ENCODE measurements around the gene ELAPOR1. TPM values are rescaled to one million over a fixed set of nuclear protein-coding genes. Genes with fewer than 3 reads are reported as not detected.

The ELAPOR1 gene
- total and polyA plus RNA-seq, 2 experiments from 2014 or later, result 1.8 to 3.0 TPM

GRCh38 chr1:109148987-109149561 is 35.2 kb downstream of the ELAPOR1 start:
- 43% methylated on average over 10 of the region's 10 CpGs for WGBS (ENCODE audit: low lambda C conversion rate, missing lambda C conversion rate)
- Histone ChIP-seq H3K9me3 (ENCODE audit: low read depth) (no peaks in the 10 kb centered on the region), H3K36me3 (replicated peaks; ENCODE audit: insufficient read depth, low read depth) (no peaks in the 10 kb centered on the region), H4K20me1 (ENCODE audit: insufficient read depth, poor library complexity, severe bottlenecking) (no peaks in the 10 kb centered on the region), H3K4me1 (ENCODE audit: insufficient read depth) (peaks cover 7% of the 10 kb centered on the region), H3K4me3 (no peak overlapping the region), H3K27ac (peak overlapping the region; percentile 48), H3K9me2 (replicated peaks; ENCODE audit: insufficient read depth) (no peaks in the 10 kb centered on the region), H3K4me2 (peak overlapping the region; percentile 3), H3K27me3 (no peaks in the 10 kb centered on the region), H3K79me2 (no peaks in the 10 kb centered on the region), H2AFZ (no peak overlapping the region)
- peak; percentile 37 for DNase-seq (ENCODE audit: low spot score)
- TF ChIP-seq EZH2phosphoT487 (IDR thresholded peaks at IDR 0.05; ENCODE audit: low read depth, severe bottlenecking, unreplicated experiment) (no peak), EZH2 (IDR thresholded peaks at IDR 0.05; ENCODE audit: borderline replicate concordance) (no peak), CTCF (IDR thresholded peaks at IDR 0.05; ENCODE audit: poor library complexity) (no peak)

GRCh38 chr1:109149874-109150601 is 36.1 kb downstream of the ELAPOR1 start:
- H2AFZ ChIP-seq, result no peak overlapping the region
- H3K27me3 ChIP-seq, result no peaks in the 10 kb centered on the region
- H3K4me3 ChIP-seq, result no peak overlapping the region
- peak overlapping the region; percentile 48 for H3K27ac ChIP-seq
- peaks cover 7% of the 10 kb centered on the region for H3K4me1 ChIP-seq (ENCODE audit: insufficient read depth)
- no peaks in the 10 kb centered on the region for H3K9me2 ChIP-seq (replicated peaks; ENCODE audit: insufficient read depth)
- H3K9me3 ChIP-seq (ENCODE audit: low read depth), result no peaks in the 10 kb centered on the region
- H3K36me3 ChIP-seq (replicated peaks; ENCODE audit: insufficient read depth, low read depth), result no peaks in the 10 kb centered on the region
- H4K20me1 ChIP-seq (ENCODE audit: insufficient read depth, poor library complexity, severe bottlenecking), result no peaks in the 10 kb centered on the region
- 77% methylated on average over 17 of the region's 17 CpGs for WGBS (ENCODE audit: low lambda C conversion rate, missing lambda C conversion rate)
- DNase-seq (ENCODE audit: low spot score), result no peak
- H3K4me2 ChIP-seq, result no peak overlapping the region
- H3K79me2 ChIP-seq, result no peaks in the 10 kb centered on the region
- TF ChIP-seq EZH2 (IDR thresholded peaks at IDR 0.05; ENCODE audit: borderline replicate concordance) (no peak), EZH2phosphoT487 (IDR thresholded peaks at IDR 0.05; ENCODE audit: low read depth, severe bottlenecking, unreplicated experiment) (no peak), CTCF (IDR thresholded peaks at IDR 0.05; ENCODE audit: poor library complexity) (no peak)

GRCh38 chr1:109151146-109151990 is 37.5 kb downstream of the ELAPOR1 start:
- Histone ChIP-seq H3K79me2 (no peaks in the 10 kb centered on the region), H3K27me3 (no peaks in the 10 kb centered on the region), H2AFZ (peak overlapping the region; percentile 25), H3K27ac (peak overlapping the region; percentile 72), H3K4me2 (no peak overlapping the region), H3K9me2 (replicated peaks; ENCODE audit: insufficient read depth) (no peaks in the 10 kb centered on the region), H3K9me3 (ENCODE audit: low read depth) (no peaks in the 10 kb centered on the region), H4K20me1 (ENCODE audit: insufficient read depth, poor library complexity, severe bottlenecking) (no peaks in the 10 kb centered on the region), H3K4me1 (ENCODE audit: insufficient read depth) (peaks cover 7% of the 10 kb centered on the region), H3K4me3 (no peak overlapping the region), H3K36me3 (replicated peaks; ENCODE audit: insufficient read depth, low read depth) (no peaks in the 10 kb centered on the region)
- WGBS (ENCODE audit: low lambda C conversion rate, missing lambda C conversion rate), result 68% methylated on average over 5 of the region's 5 CpGs
- peak; percentile 56 for DNase-seq (ENCODE audit: low spot score)
- TF ChIP-seq EZH2 (IDR thresholded peaks at IDR 0.05; ENCODE audit: borderline replicate concordance) (no peak), CTCF (IDR thresholded peaks at IDR 0.05; ENCODE audit: poor library complexity) (no peak), EZH2phosphoT487 (IDR thresholded peaks at IDR 0.05; ENCODE audit: low read depth, severe bottlenecking, unreplicated experiment) (no peak)
